KBM-7 (cell line): ENCODE results near the gene CSK.

Source experiments
- DNase-seq: peaks from one replicate; pipeline ENCODE4 v3.0.0-alpha.2; 2015
- in situ Hi-C: fragments of 300-500 bp; cut with MboI; formaldehyde crosslinking; loops from 2 replicates; pipeline ENCODE4 v1.14.3; 2020; ENCODE audit warnings: low sequenced_read_pairs, low pct_unique_long_range_greater_than_20kb, mixed read lengths

Gene CSK

DNA sequence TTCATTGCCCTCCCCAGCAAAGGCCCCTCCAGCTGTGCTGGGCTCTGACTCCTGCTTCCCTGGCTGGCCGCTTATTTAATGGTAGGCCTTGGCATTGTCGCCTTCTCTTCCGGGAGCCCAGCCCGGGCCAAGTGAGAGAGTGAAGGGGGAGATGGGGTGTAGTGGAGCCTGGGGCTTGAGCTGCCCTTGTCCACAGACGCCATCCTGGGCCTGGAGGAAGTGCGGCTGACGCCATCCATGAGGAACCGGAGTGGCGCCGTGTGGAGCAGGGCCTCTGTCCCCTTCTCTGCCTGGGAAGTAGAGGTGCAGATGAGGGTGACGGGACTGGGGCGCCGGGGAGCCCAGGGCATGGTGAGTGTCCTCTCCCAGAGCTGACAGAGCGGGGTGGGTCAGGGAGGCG lies 34.1 kb downstream of the CSK start:
- no peak for DNase-seq
- in situ Hi-C loops, result loop anchor here (25.0 kb wide), 1 partner anchor 496 kb away; no protein-coding TSS in a partner anchor

DNA sequence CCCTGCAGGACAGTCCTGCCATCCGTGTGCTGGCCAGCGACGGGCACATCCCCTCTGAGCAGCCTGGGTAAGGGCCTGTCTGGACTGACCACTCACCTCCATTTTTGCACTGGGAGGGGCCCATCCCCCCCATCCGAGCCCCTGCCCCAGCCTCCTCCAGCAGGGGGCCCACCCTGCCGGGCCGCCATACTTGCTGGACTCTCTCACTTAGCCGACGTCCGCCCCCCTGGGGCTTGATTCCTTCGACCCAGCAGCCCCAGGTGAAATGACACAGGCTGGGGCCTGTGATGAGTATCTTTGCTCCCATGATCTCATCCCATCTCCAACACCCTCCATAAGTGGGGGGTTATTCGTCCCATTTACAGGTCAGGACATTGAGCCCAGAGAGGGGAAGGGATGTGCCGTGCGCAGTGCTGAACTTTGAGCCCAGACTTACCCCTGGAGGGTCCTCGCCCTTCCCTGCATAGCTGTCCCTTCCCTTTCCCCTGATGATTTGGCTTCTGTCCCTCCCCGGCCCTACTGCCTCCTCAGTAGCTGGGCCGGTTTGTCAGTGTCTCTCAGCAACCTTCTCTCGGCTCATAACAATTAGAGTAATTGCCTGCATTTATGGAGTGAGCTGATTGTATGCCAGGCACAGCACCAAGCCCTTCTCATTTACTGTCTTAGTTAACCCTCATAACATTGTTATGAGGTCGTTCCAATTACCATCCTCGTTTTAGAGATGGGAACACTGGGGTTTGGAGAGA lies 34.9 kb downstream of the CSK start:
- no peak for DNase-seq
- in situ Hi-C loops, result loop anchor here (25.0 kb wide), 1 partner anchor 496 kb away; no protein-coding TSS in a partner anchor

DNA sequence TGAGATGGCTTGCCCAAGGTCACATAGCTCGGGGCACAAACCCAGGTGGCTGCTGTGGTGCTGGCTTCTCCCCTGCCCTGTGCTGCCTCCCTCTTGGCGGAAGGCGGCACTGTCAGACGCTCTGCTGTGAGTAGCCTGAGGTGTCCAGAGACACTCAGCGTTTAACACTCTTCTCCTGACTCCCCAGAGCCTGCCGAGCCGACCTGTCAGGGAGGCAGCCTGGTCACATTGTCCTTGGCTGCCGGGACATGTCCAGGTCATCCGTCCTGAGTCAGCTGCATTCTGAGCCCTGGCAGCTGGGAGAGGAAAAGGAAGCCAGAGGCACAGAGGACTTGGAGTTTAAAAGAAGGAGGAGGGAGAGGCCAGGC lies 35.5 kb downstream of the CSK start:
- DNase-seq, result peak; percentile 76
- in situ Hi-C loops, result loop anchor here (25.0 kb wide), 1 partner anchor 495 kb away; no protein-coding TSS in a partner anchor

DNA sequence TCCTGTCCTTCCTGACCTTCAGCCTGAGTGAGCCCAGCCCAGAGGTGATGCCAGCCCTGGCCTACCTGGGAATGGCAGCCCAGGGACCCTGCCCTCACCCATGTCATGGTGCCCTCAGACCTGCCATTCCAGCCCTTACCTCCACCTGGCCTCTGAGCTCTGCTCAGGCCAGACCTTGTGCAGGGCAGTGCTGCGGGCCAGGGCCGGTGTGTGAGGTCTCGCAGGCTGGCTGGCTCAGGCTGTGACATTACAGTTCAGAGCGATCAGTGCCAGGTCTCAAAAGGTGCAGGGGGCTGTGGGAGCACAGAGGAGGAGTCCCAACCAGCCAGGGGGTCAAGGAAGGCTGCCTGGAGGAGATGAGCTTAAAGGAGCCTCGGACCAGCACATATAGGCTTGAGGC lies 38.2 kb downstream of the CSK start:
- no peak for DNase-seq
- in situ Hi-C loops, result loop anchor here (25.0 kb wide), 1 partner anchor 492 kb away; no protein-coding TSS in a partner anchor

DNA sequence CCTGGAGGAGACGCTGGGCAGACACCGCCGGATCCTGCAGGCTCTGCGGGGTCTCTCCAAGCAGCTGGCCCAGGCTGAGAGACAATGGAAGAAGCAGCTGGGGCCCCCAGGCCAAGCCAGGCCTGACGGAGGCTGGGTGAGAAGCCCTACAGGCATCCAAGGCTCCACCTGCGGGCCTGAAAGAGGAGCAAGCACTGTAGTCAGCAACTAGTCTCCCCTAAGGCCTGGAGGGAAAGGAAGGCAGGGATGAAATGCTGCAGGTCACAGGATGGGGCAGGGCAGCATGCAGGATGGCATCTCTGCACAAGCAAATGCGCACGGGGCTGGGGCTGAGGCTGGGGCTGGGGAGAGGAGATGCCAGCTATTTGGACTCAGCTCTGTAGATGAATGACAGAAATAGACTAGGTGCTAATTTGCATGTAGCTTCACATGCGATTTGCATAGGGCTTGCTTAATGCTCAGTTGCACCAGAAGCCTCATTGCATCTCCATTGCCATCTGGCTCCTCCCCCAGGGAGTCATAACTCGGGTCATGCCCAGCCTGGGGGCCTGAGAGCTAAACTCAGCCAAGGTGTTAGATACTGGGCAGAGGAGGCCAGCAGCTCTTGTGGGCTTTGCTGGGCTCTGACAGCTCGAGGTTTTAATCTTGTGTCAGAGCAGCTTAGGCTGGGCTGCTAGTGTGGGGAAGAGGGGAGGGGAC lies 39.4 kb downstream of the CSK start:
- DNase-seq, result no peak

DNA sequence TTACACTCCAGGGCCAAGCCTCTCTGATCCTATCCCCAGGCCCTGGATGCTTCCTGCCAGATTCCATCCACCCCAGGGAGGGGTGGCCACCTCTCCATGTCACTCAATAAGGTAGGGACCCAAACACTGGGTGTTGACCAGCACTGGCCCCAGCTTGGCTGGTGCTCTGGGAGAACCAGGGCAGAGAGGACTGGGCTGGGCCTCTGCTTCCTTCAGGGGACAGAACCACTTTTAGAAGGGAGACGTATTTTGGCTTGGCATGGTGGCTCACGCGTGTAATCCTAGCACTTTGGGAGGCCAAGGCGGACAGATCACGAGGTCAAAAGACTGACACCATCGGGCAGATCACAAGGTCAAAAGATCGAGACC lies 39.9 kb downstream of the CSK start:
- in situ Hi-C loops, result loop anchor here (25.0 kb wide), 1 partner anchor 491 kb away; no protein-coding TSS in a partner anchor
- DNase-seq, result no peak

More for the DNA sequence above, 39.4 kb downstream of the CSK start:
- in situ Hi-C loops, result loop anchor here (25.0 kb wide), 1 partner anchor 491 kb away; no protein-coding TSS in a partner anchor

DNA sequence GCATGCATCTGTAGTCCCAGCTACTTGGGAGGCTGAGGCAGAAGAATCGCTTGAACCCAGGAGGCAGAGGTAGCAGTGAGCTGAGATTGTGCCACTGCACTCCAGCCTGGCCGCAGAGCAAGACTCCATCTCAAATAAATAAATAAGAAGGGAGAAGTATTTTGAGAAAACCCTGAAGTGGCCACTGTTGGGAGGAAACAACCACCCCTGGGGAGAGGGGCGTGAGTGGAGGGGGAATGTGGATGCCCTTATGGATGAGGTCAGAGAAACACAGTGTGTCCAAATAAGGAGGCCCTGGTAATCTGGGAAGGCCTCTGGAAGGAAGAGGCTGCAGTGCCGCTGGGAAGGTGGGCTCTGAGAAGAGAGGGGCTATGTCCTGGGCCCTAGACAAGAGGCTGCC lies 40.4 kb downstream of the CSK start:
- DNase-seq, result no peak
- in situ Hi-C loops, result loop anchor here (25.0 kb wide), 1 partner anchor 490 kb away; no protein-coding TSS in a partner anchor

DNA sequence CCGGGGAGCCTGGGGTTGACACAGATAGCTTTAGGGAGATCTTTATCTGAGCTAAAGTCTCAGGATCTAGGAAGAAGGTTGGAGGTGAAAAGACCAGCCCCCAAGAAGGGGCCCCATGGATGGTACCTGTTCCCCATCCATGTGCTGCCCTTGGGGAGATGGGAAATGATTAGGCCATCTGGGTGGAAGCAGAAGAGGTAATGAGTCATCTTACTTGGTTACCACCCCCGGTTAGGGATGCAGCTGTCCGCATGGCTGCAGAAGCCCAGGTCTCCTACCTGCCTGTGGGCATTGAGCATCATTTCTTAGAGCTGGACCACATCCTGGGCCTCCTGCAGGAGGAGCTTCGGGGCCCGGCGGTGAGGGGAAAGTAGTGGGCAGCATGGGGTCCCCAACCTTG lies 41.4 kb downstream of the CSK start:
- in situ Hi-C loops, result loop anchor here (25.0 kb wide), 1 partner anchor 489 kb away; no protein-coding TSS in a partner anchor
- no peak for DNase-seq

DNA sequence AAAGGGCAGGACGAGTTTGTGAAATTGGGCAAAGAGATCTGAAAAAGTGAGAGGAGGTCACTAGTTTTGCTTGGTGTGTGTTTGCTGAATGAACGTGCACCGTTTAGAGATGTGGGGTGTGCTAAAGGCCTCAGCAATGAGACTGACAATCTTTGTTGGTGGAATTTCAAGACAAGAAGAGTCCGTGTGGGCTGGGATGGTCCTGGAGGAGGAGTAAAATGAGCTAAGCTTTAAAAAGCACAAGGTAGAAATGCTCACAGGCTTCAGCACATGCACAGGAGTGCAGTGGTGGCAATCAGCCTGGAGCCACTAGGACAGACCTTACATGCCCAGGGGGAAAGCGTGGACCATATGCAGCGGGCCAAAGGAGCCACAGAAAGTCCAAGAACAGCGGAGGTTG lies 43.1 kb downstream of the CSK start:
- in situ Hi-C loops, result loop anchor here (25.0 kb wide), 1 partner anchor 487 kb away; no protein-coding TSS in a partner anchor
- DNase-seq, result no peak

DNA sequence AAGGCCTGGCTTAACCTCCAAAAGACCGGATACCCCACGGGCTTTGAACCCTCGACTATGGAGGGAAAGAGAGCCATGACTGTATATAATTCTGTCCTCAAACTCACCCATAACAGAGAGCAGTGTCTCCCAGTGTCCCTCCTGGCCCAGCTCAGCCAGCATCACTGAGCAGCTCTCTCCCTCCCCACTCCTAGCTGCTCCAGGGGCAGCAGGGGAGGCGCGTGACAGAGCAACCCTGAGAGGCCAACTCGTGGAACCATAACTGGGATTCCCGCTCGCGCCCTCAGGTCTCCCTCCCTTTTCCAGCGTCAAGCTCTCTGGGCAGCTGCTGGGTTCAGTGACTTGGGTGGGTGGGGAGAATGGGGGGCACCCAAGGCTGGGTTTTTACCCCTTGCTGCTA lies 44.0 kb downstream of the CSK start:
- no peak for DNase-seq
- in situ Hi-C loops, result no loop called here

DNA sequence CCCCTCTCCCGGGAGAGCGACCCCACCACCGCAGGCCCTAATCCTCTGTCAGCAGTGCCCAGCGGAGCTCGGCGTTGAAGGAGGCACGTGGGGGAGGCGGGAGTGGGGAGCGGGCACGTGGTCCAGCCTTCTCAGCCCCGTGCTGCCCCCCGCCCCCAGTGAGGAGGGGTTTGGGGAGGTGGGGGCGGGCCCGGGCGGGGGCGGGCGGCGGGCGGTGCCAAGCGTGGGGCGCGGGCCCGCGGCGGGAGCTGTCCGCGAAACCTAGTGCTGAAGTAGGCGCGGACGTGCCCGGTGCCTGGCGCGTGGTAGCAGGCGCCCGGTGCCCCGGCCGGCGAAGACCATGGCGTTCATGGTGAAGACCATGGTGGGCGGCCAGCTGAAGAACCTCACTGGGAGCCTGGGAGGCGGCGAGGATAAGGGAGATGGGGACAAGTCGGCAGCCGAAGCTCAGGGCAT lies 44.5 kb downstream of the CSK start, which contains the start of gene CPLX3:
TSS of gene CPLX3 (plus strand) at position 264 of the 456 bp plus-strand sequence. CDS start at position 341, 77 bp downstream.
- peak; percentile 42 for DNase-seq
- in situ Hi-C loops, result no loop called here

DNA sequence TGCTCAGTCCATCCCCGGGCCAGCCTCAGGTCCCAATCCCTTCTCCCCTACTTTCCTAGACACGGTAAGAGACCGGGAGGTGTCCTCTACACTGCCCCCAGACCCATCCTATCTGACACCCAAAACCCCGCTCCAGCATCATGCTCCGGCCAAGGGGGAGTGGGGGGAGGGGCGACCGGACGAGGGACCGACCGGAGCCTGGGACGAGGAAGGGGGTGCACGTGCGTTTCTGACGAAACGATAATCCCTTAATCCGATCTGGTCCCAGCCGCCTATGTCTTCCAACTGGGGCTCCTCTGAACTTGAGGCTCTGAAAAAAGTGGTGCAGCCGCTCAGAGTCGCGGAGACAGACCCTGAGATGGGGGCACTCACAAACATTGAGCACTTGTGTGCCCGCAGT lies 45.0 kb downstream of the CSK start:
- in situ Hi-C loops, result no loop called here
- no peak for DNase-seq

DNA sequence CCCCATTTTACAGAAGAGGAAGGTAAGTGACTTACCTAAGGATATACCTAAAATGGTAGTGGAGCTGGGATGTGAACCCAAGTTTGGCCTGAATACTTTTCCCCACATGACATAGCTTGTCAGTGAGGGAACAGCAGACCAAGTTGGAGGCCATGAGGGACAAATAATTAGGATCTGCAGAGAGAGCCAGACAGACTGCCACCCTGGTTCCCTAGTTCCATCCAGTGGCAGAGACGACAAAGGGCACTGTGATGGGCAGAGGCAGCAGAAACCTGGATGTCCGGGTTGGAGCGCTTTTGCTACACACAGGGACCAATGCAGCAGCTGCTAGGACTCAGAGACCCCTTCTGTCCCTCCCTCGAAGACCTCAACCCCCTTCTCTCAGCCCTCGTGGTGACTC lies 45.7 kb downstream of the CSK start:
- in situ Hi-C loops, result no loop called here
- no peak for DNase-seq

DNA sequence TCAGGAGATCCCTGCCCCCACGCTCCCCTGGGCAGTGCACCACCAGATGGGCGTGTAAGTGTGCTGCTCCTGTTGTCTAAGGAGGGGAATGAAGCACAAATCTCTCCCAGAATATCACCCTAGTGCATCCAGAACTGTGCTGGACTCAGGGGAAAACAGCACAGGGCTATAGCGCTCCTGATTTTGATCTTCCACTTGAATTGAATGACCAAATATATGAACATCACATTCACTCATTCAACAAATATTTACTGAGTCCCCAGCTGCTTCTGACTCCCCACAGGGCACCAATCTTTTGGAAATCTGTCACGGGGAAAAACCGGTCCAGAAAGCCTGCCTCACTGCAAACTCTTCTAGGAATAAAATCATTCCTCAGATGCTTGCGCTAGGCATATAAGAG lies 47.0 kb downstream of the CSK start:
- in situ Hi-C loops, result no loop called here
- DNase-seq, result no peak

DNA sequence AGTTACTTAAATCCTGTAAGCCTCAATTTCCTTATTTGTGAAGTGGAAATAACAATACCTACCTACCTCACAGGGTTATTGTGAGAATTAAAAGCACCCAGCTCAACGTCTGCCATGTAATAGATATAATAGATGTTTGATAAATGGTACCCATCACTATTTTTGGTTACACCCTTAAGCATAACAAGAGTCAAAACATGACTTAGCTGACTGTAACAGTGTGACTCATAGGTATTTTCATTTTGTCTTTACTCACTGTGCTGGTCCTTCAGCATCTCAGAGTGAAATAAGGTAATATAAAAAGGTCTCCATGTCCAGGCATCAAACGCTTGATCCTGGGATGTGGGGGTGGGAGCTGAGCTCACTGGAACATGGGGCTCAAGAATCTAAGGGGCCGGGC lies 47.6 kb downstream of the CSK start:
- in situ Hi-C loops, result no loop called here

DNA sequence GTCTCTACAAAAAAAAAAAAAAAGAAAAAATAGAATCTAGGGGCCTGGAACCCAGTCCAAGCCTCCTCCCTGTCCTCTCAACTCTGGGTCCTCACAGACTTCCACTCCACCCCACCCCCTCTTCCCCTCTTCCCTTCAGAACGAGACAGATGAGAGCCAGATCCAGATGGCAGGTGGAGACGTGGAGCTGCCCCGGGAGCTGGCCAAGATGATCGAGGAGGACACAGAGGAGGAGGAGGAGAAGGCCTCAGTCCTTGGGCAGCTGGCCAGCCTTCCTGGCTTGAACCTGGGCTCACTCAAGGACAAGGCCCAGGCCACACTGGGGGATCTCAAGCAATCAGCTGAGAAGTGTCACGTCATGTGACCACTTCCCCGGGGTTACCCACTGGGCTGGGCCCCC lies 48.1 kb downstream of the CSK start:
- in situ Hi-C loops, result no loop called here
- no peak for DNase-seq

More for the DNA sequence above, 47.6 kb downstream of the CSK start:
- no peak for DNase-seq

DNA sequence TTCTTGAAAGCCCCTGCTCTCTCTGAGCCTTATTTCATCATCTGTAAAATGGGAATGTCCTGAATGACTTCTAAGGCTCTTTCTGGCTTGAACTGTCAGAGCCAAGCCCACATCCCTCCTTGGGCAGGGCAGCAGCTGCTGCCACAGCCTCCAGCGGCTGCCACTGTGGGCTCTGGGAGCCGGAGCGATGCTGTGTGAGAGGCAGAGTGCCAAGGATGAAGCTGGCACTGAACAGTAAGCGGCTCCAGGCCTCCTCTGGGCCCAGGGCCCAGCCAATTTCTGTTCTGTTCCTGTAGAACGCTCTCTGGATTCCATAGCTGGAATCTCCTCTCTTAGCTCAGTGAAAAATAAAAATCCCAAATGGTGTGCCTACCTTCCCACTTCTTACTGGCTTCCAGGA lies 49.0 kb downstream of the CSK start:
- in situ Hi-C loops, result no loop called here
- no peak for DNase-seq

DNA sequence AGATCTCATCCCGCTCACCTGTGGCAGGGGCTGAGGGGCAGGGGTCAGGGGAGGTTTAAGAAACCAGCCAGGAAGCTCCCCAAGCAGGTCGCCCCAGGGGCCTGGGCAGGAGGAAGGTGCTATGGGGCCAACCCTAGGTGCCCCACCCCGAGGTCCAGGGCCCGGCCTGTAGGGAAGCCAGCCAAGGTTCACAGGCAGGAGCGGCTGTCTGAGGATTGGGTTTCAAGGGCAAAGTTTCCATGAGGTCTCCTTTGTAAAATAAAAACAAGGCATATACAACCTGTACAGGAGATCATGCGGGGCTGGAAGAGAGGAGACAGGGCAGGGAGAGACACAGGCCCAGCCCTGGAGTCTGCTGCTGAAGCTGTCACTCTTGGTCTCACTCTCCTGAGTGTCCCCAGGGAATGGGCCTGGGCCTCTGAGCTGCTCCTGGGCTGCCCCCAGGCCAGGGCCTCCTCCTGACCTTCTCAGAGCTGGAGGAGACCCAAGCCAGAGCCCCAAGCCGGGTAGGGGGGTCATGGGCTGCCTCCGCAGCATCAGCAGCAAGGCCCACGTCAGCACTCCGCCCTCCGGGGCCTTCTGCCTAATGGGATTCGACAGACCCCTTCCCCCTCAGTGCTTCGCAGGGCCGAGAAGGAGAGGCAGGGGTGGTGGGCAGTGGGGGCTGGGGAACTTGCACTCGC lies 50.1 kb downstream of the CSK start:
- in situ Hi-C loops, result no loop called here
- no peak for DNase-seq

DNA sequence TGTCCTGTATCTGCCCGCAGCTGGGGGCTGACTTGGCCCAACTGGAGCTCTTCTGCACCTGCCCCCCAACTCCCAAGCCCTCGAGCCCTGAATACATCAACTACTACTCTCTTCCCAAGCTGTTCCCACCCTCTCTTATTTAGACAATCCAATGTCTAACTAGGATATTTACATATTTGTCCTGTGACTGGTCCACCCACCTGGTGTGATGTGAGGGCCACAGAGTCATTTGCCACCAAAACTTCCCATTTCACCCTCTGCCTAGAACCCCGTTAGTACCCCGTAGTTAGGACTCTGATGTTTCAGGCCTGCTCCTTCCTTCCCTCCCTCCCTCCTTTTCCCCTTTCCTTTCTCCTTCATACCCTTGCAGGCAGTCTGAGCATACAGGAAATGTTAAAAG lies 50.9 kb downstream of the CSK start:
- DNase-seq, result no peak
- in situ Hi-C loops, result no loop called here
